ENCODE results near the gene TSKU.

TSKU gene

DNA sequence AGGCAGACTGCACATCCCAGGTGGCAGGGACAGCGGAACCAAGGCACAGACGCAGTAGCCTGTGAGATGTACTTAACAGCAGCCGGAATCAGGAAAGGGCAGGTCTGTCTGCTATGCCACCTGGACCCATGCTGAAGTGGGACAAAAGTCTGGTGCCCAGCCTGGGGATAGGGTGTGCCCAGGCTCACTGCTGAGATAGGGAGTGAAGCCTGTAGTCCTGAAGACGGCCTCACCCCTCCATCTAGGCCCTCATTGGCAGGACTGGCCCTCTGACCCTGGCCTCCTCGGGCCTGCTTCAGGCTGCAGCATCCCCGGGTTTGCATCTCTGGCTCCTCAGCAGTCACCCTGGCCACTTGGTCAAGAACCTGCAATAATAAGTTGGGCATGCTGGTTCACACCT, 32.4 kb upstream of the TSKU start:
- H3K9ac ChIP-seq = no peak overlapping the region
- H3K4me1 ChIP-seq = peaks cover 3% of the 10 kb centered on the region
- H3K79me2 ChIP-seq = no peaks in the 10 kb centered on the region
- no peaks in the 10 kb centered on the region for H3K9me3 ChIP-seq (ENCODE audit: control insufficient read depth, low read length)
- H3K27ac ChIP-seq = no peak overlapping the region
- H3K4me3 ChIP-seq (ENCODE audit: low read depth, low read length) = no peak overlapping the region
- H3K36me3 ChIP-seq (ENCODE audit: control insufficient read depth, insufficient read depth, low read length) = no peaks in the 10 kb centered on the region
- TF ChIP-seq CTCF (IDR thresholded peaks at IDR 0.05) = no peak
- no peak overlapping the region for H2AFZ ChIP-seq
- no peaks in the 10 kb centered on the region for H3K27me3 ChIP-seq (ENCODE audit: control insufficient read depth, insufficient read depth, low read length)
- no peak overlapping the region for H3K4me2 ChIP-seq (ENCODE audit: low read length)

DNA sequence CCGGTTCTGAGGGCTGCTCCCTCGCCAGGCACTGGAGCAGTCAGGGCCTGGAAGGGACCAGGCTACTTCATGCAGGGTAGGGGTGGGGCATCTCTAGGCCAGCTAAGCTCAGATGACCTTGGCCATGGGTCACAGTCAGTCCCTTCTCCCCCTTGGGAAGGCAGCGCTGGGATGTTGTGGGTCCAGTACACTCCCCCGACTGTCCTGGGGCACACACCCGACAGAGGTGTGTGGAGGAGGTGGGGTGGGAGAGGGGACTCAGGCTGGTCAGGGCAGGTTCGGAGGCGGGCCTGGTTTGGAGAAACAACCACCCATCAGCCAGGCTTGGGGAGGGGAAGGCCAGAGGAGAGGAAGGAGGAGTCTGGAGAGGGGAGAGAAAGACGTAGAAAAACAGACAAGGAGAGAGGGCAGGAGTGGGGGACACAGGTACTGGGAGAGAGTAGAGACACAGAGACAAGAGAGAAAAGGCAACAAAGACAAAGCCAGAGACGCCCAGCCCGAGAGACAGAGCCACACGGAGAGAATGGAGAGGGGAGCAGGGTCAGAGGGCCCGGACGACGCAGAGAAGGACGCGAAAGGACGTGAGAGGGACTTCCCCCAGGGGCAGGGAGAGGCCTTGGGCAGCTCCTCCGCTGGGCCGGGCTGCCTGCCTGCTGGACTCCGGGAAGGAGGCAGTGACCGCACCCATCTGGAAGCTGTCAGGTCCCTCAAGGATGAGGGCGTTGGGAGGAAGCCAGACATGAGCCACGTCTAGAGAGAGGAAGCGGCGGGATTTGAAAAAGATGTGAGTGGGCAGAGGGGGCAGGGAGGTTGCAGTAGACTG, 30.6 kb upstream of the TSKU start:
- Histone ChIP-seq H3K4me2 (ENCODE audit: low read length) (no peak overlapping the region), H3K27ac (peak overlapping the region; percentile 71), H3K4me3 (ENCODE audit: low read depth, low read length) (no peak overlapping the region), H3K9ac (no peak overlapping the region), H3K27me3 (ENCODE audit: control insufficient read depth, insufficient read depth, low read length) (no peaks in the 10 kb centered on the region), H3K36me3 (ENCODE audit: control insufficient read depth, insufficient read depth, low read length) (no peaks in the 10 kb centered on the region), H2AFZ (peak overlapping the region; percentile 86), H3K9me3 (ENCODE audit: control insufficient read depth, low read length) (no peaks in the 10 kb centered on the region), H3K79me2 (no peaks in the 10 kb centered on the region), H3K4me1 (peaks cover 3% of the 10 kb centered on the region)
- TF ChIP-seq CTCF (IDR thresholded peaks at IDR 0.05) = no peak

- peak overlapping the region; percentile 71 for H3K27ac ChIP-seq
Measured at GRCh38 chr11:76753449-76753848, 29.7 kb upstream of the TSKU start.

DNA sequence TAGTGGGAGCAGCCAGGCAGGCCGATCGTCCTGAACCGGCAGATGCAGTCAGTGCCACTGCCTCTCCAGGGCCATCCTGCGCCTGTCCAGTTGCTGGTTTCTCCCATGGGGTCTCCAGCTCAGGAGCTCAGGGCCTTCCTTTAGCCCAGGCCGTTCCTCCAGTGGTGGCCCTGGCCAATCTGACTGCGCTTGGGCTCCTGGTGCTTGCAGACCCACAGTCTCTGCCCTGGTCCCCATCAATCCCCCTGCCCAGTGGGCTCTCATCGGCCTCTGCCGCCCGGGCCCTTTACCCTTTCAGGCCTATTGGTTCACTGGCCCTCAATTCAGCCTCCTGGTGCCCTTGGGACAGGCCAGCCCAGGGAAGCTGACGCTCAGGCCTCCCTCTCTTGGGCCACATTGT, 29.2 kb upstream of the TSKU start:
- Histone ChIP-seq H3K36me3 (ENCODE audit: control insufficient read depth, insufficient read depth, low read length) (no peaks in the 10 kb centered on the region), H3K9ac (no peak overlapping the region), H3K27me3 (ENCODE audit: control insufficient read depth, insufficient read depth, low read length) (no peaks in the 10 kb centered on the region), H3K27ac (no peak overlapping the region), H3K4me1 (peaks cover 3% of the 10 kb centered on the region), H3K4me2 (ENCODE audit: low read length) (no peak overlapping the region), H3K79me2 (no peaks in the 10 kb centered on the region), H2AFZ (no peak overlapping the region), H3K9me3 (ENCODE audit: control insufficient read depth, low read length) (no peaks in the 10 kb centered on the region), H3K4me3 (ENCODE audit: low read depth, low read length) (no peak overlapping the region)
- no peak for TF ChIP-seq CTCF (IDR thresholded peaks at IDR 0.05)

More at GRCh38 chr11:76753449-76753848, 29.7 kb upstream of the TSKU start:
- Histone ChIP-seq H3K9me3 (ENCODE audit: control insufficient read depth, low read length) (no peaks in the 10 kb centered on the region), H3K79me2 (no peaks in the 10 kb centered on the region), H3K36me3 (ENCODE audit: control insufficient read depth, insufficient read depth, low read length) (no peaks in the 10 kb centered on the region), H3K4me1 (peaks cover 3% of the 10 kb centered on the region), H3K9ac (no peak overlapping the region), H3K27me3 (ENCODE audit: control insufficient read depth, insufficient read depth, low read length) (no peaks in the 10 kb centered on the region), H2AFZ (no peak overlapping the region), H3K4me2 (ENCODE audit: low read length) (no peak overlapping the region), H3K4me3 (ENCODE audit: low read depth, low read length) (no peak overlapping the region)
- TF ChIP-seq CTCF (IDR thresholded peaks at IDR 0.05) = no peak

- Histone ChIP-seq H2AFZ (no peak overlapping the region), H3K4me1 (peaks cover 3% of the 10 kb centered on the region), H3K27me3 (ENCODE audit: control insufficient read depth, insufficient read depth, low read length) (no peaks in the 10 kb centered on the region), H3K79me2 (no peaks in the 10 kb centered on the region), H3K4me3 (ENCODE audit: low read depth, low read length) (no peak overlapping the region), H3K9ac (no peak overlapping the region), H3K27ac (no peak overlapping the region), H3K9me3 (ENCODE audit: control insufficient read depth, low read length) (no peaks in the 10 kb centered on the region), H3K36me3 (ENCODE audit: control insufficient read depth, insufficient read depth, low read length) (no peaks in the 10 kb centered on the region), H3K4me2 (ENCODE audit: low read length) (no peak overlapping the region)
- TF ChIP-seq CTCF (IDR thresholded peaks at IDR 0.05) = no peak
Measured at GRCh38 chr11:76756341-76756741, 26.8 kb upstream of the TSKU start.
